CD14-positive monocyte (primary cell): ENCODE measurements around the gene PRR5. TPM values are rescaled to one million over a fixed set of nuclear protein-coding genes. Genes with fewer than 3 reads are reported as not detected.

ENCODE experiments used
- DNase-seq, 3 donors: peaks; one replicate each; pipeline ENCODE4 v3.0.0-alpha.2; 2011 to 2022
- H2AFZ ChIP-seq: 2 replicates; pipeline ENCODE4 v1.6.0; 2012; ENCODE audit warnings: mild to moderate bottlenecking, low read depth, low read length, inconsistent platforms; ENCODE audit not compliant: insufficient read depth, poor library complexity, severe bottlenecking
- H3K27ac ChIP-seq, 2 donors: 1 replicate in 1 of 2; 2 replicates in 1 of 2; pipeline ENCODE4 v1.5.1; 2012 to 2013; ENCODE audit warnings: low read length in 2 of 2, control low read depth in 1 of 2, inconsistent platforms in 1 of 2, low read depth in 1 of 2, mild to moderate bottlenecking in 1 of 2
- H3K27me3 ChIP-seq, 2 donors: one replicate each; pipeline versions ENCODE4 v1.6.0 to v1.6.1; 2011 to 2013; ENCODE audit warnings: low read length in 2 of 2; ENCODE audit not compliant: control insufficient read depth in 2 of 2, insufficient read depth in 2 of 2
- H3K36me3 ChIP-seq, 2 donors: replicated peaks in 1 of 2; 1 replicate in 1 of 2; 2 replicates in 1 of 2; pipeline versions ENCODE4 v1.5.1 to v1.6.1; 2012 to 2013; ENCODE audit warnings: low read length in 2 of 2, control low read depth in 1 of 2, inconsistent platforms in 1 of 2, mild to moderate bottlenecking in 1 of 2; ENCODE audit not compliant: insufficient read depth in 2 of 2, control insufficient read depth in 1 of 2
- H3K4me1 ChIP-seq, 2 donors: 1 replicate in 1 of 2; 2 replicates in 1 of 2; pipeline versions ENCODE4 v1.5.1 to v1.6.1; 2012 to 2013; ENCODE audit warnings: low read length in 2 of 2, control low read depth in 1 of 2, inconsistent platforms in 1 of 2, mild to moderate bottlenecking in 1 of 2, moderate library complexity in 1 of 2; ENCODE audit not compliant: insufficient read depth in 2 of 2, control insufficient read depth in 1 of 2
- H3K4me2 ChIP-seq: replicated peaks from 2 replicates; pipeline ENCODE3; 2012; ENCODE audit warnings: low read length, moderate library complexity, mild to moderate bottlenecking; ENCODE audit not compliant: poor library complexity, severe bottlenecking; ENCODE audit errors: extremely low read depth
- H3K4me3 ChIP-seq, 3 experiments: fragments of 200-600 bp in 1 of 3; sonication (generic) in 1 of 3; replicated peaks in 1 of 3; 1 replicate in 2 of 3; 2 replicates in 1 of 3; pipeline ENCODE4 v1.5.1; 2011 to 2013; ENCODE audit warnings: low read length in 3 of 3, mild to moderate bottlenecking in 3 of 3, control low read depth in 2 of 3, low read depth in 2 of 3, inconsistent platforms in 1 of 3, moderate library complexity in 1 of 3
- H3K79me2 ChIP-seq: 2 replicates; pipeline ENCODE4 v1.6.0; 2012; ENCODE audit warnings: mild to moderate bottlenecking, control low read depth, inconsistent platforms, low read length, moderate library complexity; ENCODE audit not compliant: insufficient read depth
- H3K9ac ChIP-seq: 2 replicates; pipeline ENCODE4 v1.6.0; 2017; ENCODE audit warnings: low read length, mild to moderate bottlenecking; ENCODE audit not compliant: insufficient read depth, poor library complexity, severe bottlenecking
- H3K9me3 ChIP-seq, 2 donors: replicated peaks in 1 of 2; 1 replicate in 1 of 2; 2 replicates in 1 of 2; pipeline versions ENCODE4 v1.5.1 to v1.6.1; 2012 to 2013; ENCODE audit warnings: low read length in 2 of 2, control low read depth in 1 of 2; ENCODE audit not compliant: control insufficient read depth in 1 of 2, insufficient read depth in 1 of 2
- H4K20me1 ChIP-seq: 2 replicates; pipeline ENCODE4 v1.6.0; 2012; ENCODE audit warnings: mild to moderate bottlenecking, low read length, control low read depth, moderate library complexity; ENCODE audit not compliant: insufficient read depth
- H3K27ac Mint-ChIP-seq, 7 donors: one replicate each; pipeline ENCODE4 v1.8.0; 2020; ENCODE audit warnings: mild to moderate bottlenecking in 7 of 7, mixed read lengths in 7 of 7, moderate library complexity in 6 of 7, inconsistent platforms in 2 of 7
- H3K27me3 Mint-ChIP-seq, 3 donors: one replicate each; pipeline ENCODE4 v1.8.0; 2021 to 2022; ENCODE audit warnings: low read depth in 3 of 3, mild to moderate bottlenecking in 3 of 3, mixed read lengths in 3 of 3, moderate library complexity in 3 of 3, inconsistent platforms in 1 of 3
- H3K36me3 Mint-ChIP-seq, 2 donors: one replicate each; pipeline ENCODE4 v1.8.0; 2020; ENCODE audit warnings: mixed read lengths in 2 of 2, inconsistent platforms in 1 of 2, mild to moderate bottlenecking in 1 of 2
- H3K4me1 Mint-ChIP-seq: one replicate; pipeline ENCODE4 v1.8.0; 2020; ENCODE audit warnings: mild to moderate bottlenecking, mixed read lengths
- H3K4me3 Mint-ChIP-seq, 2 donors: one replicate each; pipeline ENCODE4 v1.8.0; 2020; ENCODE audit warnings: mild to moderate bottlenecking in 2 of 2, mixed read lengths in 2 of 2, moderate library complexity in 1 of 2
- H3K9me3 Mint-ChIP-seq, 7 donors: one replicate each; pipeline ENCODE4 v1.8.0; 2020 to 2022; ENCODE audit warnings: mixed read lengths in 7 of 7, mild to moderate bottlenecking in 6 of 7, moderate library complexity in 6 of 7, inconsistent platforms in 2 of 7
- CTCF ChIP-seq: fragments of 200-600 bp; IDR thresholded peaks from one replicate; pipeline ENCODE4 v1.8.0; 2022; ENCODE audit warnings: antibody characterized with exemption, mild to moderate bottlenecking
- WGBS: methylation state at CpG from one replicate; pipeline ENCODE4 v1.1.5; 2013; ENCODE audit warnings: missing lambda C conversion rate; ENCODE audit not compliant: insufficient coverage; 5-methylcytosine and 5-hydroxymethylcytosine counted together
- intact Hi-C, 2 donors: fragments of 100-400 bp; cut with micrococcal nuclease; formaldehyde crosslinking; loops; one replicate each; pipeline versions ENCODE4 v1.15.0 to v1.15.1; 2023
- polyA plus RNA-seq, 3 donors: library from polyadenylated mRNA; depleted of rRNA in 1 of 3; unstranded in 2 of 3; stranded (reverse) in 1 of 3; fragments of 300-500 nt in 2 of 3; fragments of >200 nt in 1 of 3; fragmentation: Illumina TruSeq in 2 of 3; gene quantifications; 1 replicate in 2 of 3; 2 replicates in 1 of 3; pipeline ENCODE4 v1.2.3, GENCODE V29; 2012 to 2021

The PRR5 gene
- polyA plus RNA-seq, 3 donors: 0.66 to 1.5 (median 1.2) TPM

GRCh38 chr22:44670220-44670988 is 31.6 kb upstream of the PRR5 start:
- Histone ChIP-seq H3K36me3 (no peaks in the 10 kb centered on the region), H3K9me3 (peaks cover 0 to 5% of the 10 kb centered on the region in 2 donors), H3K79me2 (no peaks in the 10 kb centered on the region), H3K4me1 (peaks cover 33 to 41% of the 10 kb centered on the region in 2 donors), H3K27me3 (peaks cover 25 to 42% of the 10 kb centered on the region in 2 donors), H3K4me3 (no peak overlapping the region), H3K4me2 (no peak overlapping the region), H3K9ac (no peak overlapping the region), H2AFZ (no peak overlapping the region), H3K27ac (no peak overlapping the region), H4K20me1 (no peaks in the 10 kb centered on the region)
- Mint-ChIP-seq H3K4me3 (peak overlapping the region in 1 of 2 donors; percentile 65), H3K27me3 (peaks cover 50 to 66% (median 52%) of the 10 kb centered on the region in 3 donors), H3K9me3 (peaks cover 0 to 10% (median 2%) of the 10 kb centered on the region in 7 donors), H3K4me1 (peaks cover 44% of the 10 kb centered on the region), H3K27ac (peak overlapping the region in 3 of 7 donors; percentile 22 to 75 (median 57)), H3K36me3 (peaks cover 3 to 10% of the 10 kb centered on the region in 2 donors)
- intact Hi-C loops: no loop called here
- WGBS: 94% methylated on average over 13 of the region's 20 CpGs
- TF ChIP-seq CTCF: no peak
- DNase-seq: no peak

- Mint-ChIP-seq H3K9me3 (peaks cover 0 to 11% (median 2%) of the 10 kb centered on the region in 7 donors), H3K4me3 (no peak overlapping the region), H3K27me3 (peaks cover 57 to 75% (median 61%) of the 10 kb centered on the region in 3 donors), H3K27ac (peak overlapping the region in 1 of 7 donors; percentile 75), H3K36me3 (peaks cover 3 to 10% of the 10 kb centered on the region in 2 donors), H3K4me1 (peaks cover 40% of the 10 kb centered on the region)
- Histone ChIP-seq H2AFZ (no peak overlapping the region), H3K9ac (no peak overlapping the region), H3K4me2 (no peak overlapping the region), H3K79me2 (no peaks in the 10 kb centered on the region), H3K4me3 (no peak overlapping the region), H4K20me1 (no peaks in the 10 kb centered on the region), H3K9me3 (peaks cover 0 to 9% of the 10 kb centered on the region in 2 donors), H3K27me3 (peaks cover 27 to 55% of the 10 kb centered on the region in 2 donors), H3K36me3 (no peaks in the 10 kb centered on the region), H3K27ac (no peak overlapping the region), H3K4me1 (peaks cover 26 to 35% of the 10 kb centered on the region in 2 donors)
- DNase-seq: peak; percentile 53 to 86 (median 63)
- WGBS: 13% methylated on average over 4 of the region's 5 CpGs
- TF ChIP-seq CTCF: no peak
- intact Hi-C loops: no loop called here
Observed at GRCh38 chr22:44671742-44672141, 30.3 kb upstream of the PRR5 start.
